T-cell (primary cell): ENCODE measurements around the gene MIOX. TPM values are rescaled to one million over a fixed set of nuclear protein-coding genes. Genes with fewer than 3 reads are reported as not detected.

Experiments
- ATAC-seq, 4 experiments: fragments of 200-7000 bp in 3 of 4; fragments of 150-1000 bp in 1 of 4; cut with Tn5 transposase; replicated peaks in 1 of 4; 1 replicate in 3 of 4; 2 replicates in 1 of 4; pipeline ENCODE4 v1.10.0; 2021; ENCODE audit warnings: moderate library complexity in 3 of 4, mild to moderate bottlenecking in 2 of 4, moderate number of reproducible peaks in 1 of 4
- CTCF ChIA-PET, 2 donors: fragments of 300-600 bp; sonication (Branson Sonifier 250); formaldehyde crosslinking; loops; one replicate each; lab custom pipeline; 2022; ENCODE audit warnings: antibody characterized with exemption in 2 of 2; lab: Charles Lee
- POLR2A ChIA-PET, 2 donors: fragments of 300-600 bp; sonication (Branson Sonifier 250); formaldehyde crosslinking; loops; one replicate each; lab custom pipeline; 2022; ENCODE audit warnings: antibody characterized with exemption in 2 of 2; lab: Charles Lee
- DNase-seq, 35 experiments: peaks; one replicate each; pipeline versions ENCODE4 v3.0.0 to v3.0.0-alpha.2; 2013 to 2023
- H3K27ac ChIP-seq: one replicate; pipeline ENCODE4 v1.5.1; 2013; ENCODE audit warnings: low read length
- H3K27me3 ChIP-seq, 2 experiments: replicated peaks in 1 of 2; 1 replicate in 1 of 2; 2 replicates in 1 of 2; pipeline versions ENCODE4 v1.6.1 to v1.7.0; 2013; ENCODE audit warnings: low read length in 1 of 2, mixed read lengths in 1 of 2; ENCODE audit not compliant: control insufficient read depth in 2 of 2, insufficient read depth in 2 of 2; ENCODE audit errors: extremely low read depth in 1 of 2
- H3K36me3 ChIP-seq, 2 donors: 1 replicate in 1 of 2; 2 replicates in 1 of 2; pipeline versions ENCODE4 v1.6.1 to v1.7.0; 2013; ENCODE audit warnings: low read length in 1 of 2; ENCODE audit not compliant: control insufficient read depth in 2 of 2, insufficient read depth in 1 of 2; ENCODE audit errors: extremely low read depth in 1 of 2
- H3K4me1 ChIP-seq, 2 experiments: 1 replicate in 1 of 2; 2 replicates in 1 of 2; pipeline versions ENCODE4 v1.6.1 to v1.7.0; 2013; ENCODE audit warnings: low read length in 2 of 2, mixed read lengths in 1 of 2; ENCODE audit not compliant: insufficient read depth in 2 of 2, control insufficient read depth in 1 of 2; ENCODE audit errors: extremely low read depth in 1 of 2
- H3K4me3 ChIP-seq, 2 donors: 1 replicate in 1 of 2; 2 replicates in 1 of 2; pipeline versions ENCODE4 v1.5.1 to v1.7.0; 2013; ENCODE audit warnings: mild to moderate bottlenecking in 2 of 2, low read length in 1 of 2, moderate library complexity in 1 of 2; ENCODE audit not compliant: control insufficient read depth in 1 of 2; ENCODE audit errors: extremely low read depth in 1 of 2
- H3K9me3 ChIP-seq: 2 replicates; pipeline ENCODE4 v1.7.0; 2013
- H3K27ac Mint-ChIP-seq, 2 donors: one replicate each; pipeline ENCODE4 v1.8.0; 2020 to 2021; ENCODE audit warnings: mild to moderate bottlenecking in 2 of 2, mixed read lengths in 2 of 2
- H3K27me3 Mint-ChIP-seq, 2 donors: one replicate each; pipeline ENCODE4 v1.8.0; 2021 to 2022; ENCODE audit warnings: mixed read lengths in 2 of 2
- H3K36me3 Mint-ChIP-seq: one replicate; pipeline ENCODE4 v1.8.0; 2021; ENCODE audit warnings: mixed read lengths
- H3K4me1 Mint-ChIP-seq, 3 donors: one replicate each; pipeline ENCODE4 v1.8.0; 2020 to 2022; ENCODE audit warnings: mixed read lengths in 3 of 3, mild to moderate bottlenecking in 1 of 3
- H3K4me3 Mint-ChIP-seq, 3 donors: one replicate each; pipeline ENCODE4 v1.8.0; 2020 to 2022; ENCODE audit warnings: mild to moderate bottlenecking in 3 of 3, mixed read lengths in 3 of 3, moderate library complexity in 3 of 3
- H3K9me3 Mint-ChIP-seq, 3 donors: one replicate each; pipeline ENCODE4 v1.8.0; 2020 to 2022; ENCODE audit warnings: mixed read lengths in 3 of 3
- WGBS: methylation state at CpG from one replicate; pipeline ENCODE4 v1.1.5; 2013; ENCODE audit warnings: missing lambda C conversion rate; ENCODE audit not compliant: insufficient coverage; 5-methylcytosine and 5-hydroxymethylcytosine counted together
- total RNA-seq, 35 experiments: library from RNA in 6 of 35; stranded (reverse) in 6 of 35; fragments of 120-200 nt in 1 of 35; gene quantifications; one replicate each; pipeline versions ENCODE4 v1.2.1 to v1.2.4 and lab custom pipeline; 2013 to 2026

Gene MIOX
- total RNA-seq, 5 donors from 2014 or later (not counting 1 experiment from before 2014, with no cell fraction given): 0.36 to 0.70 (median 0.54) TPM; not detected in 1

GRCh38 chr22:50440544-50441249, 46.0 kb upstream of the MIOX start:
- peaks cover 4 to 57% of the 10 kb centered on the region in 2 donors for H3K36me3 ChIP-seq

GRCh38 chr22:50441428-50441993, 45.1 kb upstream of the MIOX start:
- no peak for DNase-seq
- H3K4me1 Mint-ChIP-seq: peaks cover 13 to 22% (median 21%) of the 10 kb centered on the region in 3 donors
- CTCF ChIA-PET: no interaction called here
- no peak for ATAC-seq
- H3K27me3 ChIP-seq: no peaks in the 10 kb centered on the region
- H3K9me3 Mint-ChIP-seq: no peaks in the 10 kb centered on the region
- POLR2A ChIA-PET: no interaction called here
- no peak overlapping the region for H3K4me3 Mint-ChIP-seq
- H3K36me3 ChIP-seq: peaks cover 4 to 57% of the 10 kb centered on the region in 2 donors
- WGBS: 90% methylated on average over 15 of the region's 17 CpGs
- H3K4me1 ChIP-seq: peaks cover 8 to 37% of the 10 kb centered on the region in 2 experiments
- H3K27ac Mint-ChIP-seq: peak overlapping the region in 1 of 2 donors; percentile 58
- H3K36me3 Mint-ChIP-seq: peaks cover 3% of the 10 kb centered on the region
- no peak overlapping the region for H3K27ac ChIP-seq
- H3K9me3 ChIP-seq: no peaks in the 10 kb centered on the region
- H3K4me3 ChIP-seq: no peak overlapping the region
- no peaks in the 10 kb centered on the region for H3K27me3 Mint-ChIP-seq

More at GRCh38 chr22:50440544-50441249, 46.0 kb upstream of the MIOX start:
- peaks cover 2 to 29% of the 10 kb centered on the region in 2 experiments for H3K4me1 ChIP-seq
- Mint-ChIP-seq H3K4me1 (peaks cover 9 to 19% (median 18%) of the 10 kb centered on the region in 3 donors), H3K36me3 (peaks cover 3% of the 10 kb centered on the region), H3K27me3 (no peaks in the 10 kb centered on the region), H3K4me3 (no peak overlapping the region), H3K9me3 (no peaks in the 10 kb centered on the region), H3K27ac (no peak overlapping the region)
- no peak overlapping the region for H3K27ac ChIP-seq
- ATAC-seq (no peak), DNase-seq (no peak)
- no peaks in the 10 kb centered on the region for H3K9me3 ChIP-seq
- POLR2A ChIA-PET: interaction anchor here in 1 of 2 donors (0.6 kb wide), 1 partner anchor 87 kb away, joined by 6 read pairs; no protein-coding TSS in a partner anchor
- CTCF ChIA-PET: no interaction called here
- no peak overlapping the region for H3K4me3 ChIP-seq
- H3K27me3 ChIP-seq: no peaks in the 10 kb centered on the region
- 95% methylated on average over 20 of the region's 26 CpGs for WGBS

GRCh38 chr22:50443197-50443596, 43.5 kb upstream of the MIOX start:
- POLR2A ChIA-PET: no interaction called here
- 64% methylated on average over 11 of the region's 15 CpGs for WGBS
- H3K9me3 ChIP-seq: no peaks in the 10 kb centered on the region
- peak overlapping the region; percentile 61 to 84 for H3K27ac Mint-ChIP-seq
- peak in 2 of 35 experiments; percentile 21 to 28 for DNase-seq
- H3K27me3 Mint-ChIP-seq: no peaks in the 10 kb centered on the region
- no peaks in the 10 kb centered on the region for H3K27me3 ChIP-seq
- H3K36me3 ChIP-seq: peaks cover 10 to 56% of the 10 kb centered on the region in 2 donors
- ATAC-seq: peak in 3 of 4 experiments; percentile 9 to 17 (median 11)
- no peak overlapping the region for H3K4me3 ChIP-seq
- CTCF ChIA-PET: no interaction called here
- H3K27ac ChIP-seq: peak overlapping the region; percentile 28
- peaks cover 13 to 22% (median 21%) of the 10 kb centered on the region in 3 donors for H3K4me1 Mint-ChIP-seq
- peaks cover 5% of the 10 kb centered on the region for H3K36me3 Mint-ChIP-seq
- no peaks in the 10 kb centered on the region for H3K9me3 Mint-ChIP-seq
- peak overlapping the region in 1 of 3 donors; percentile 17 for H3K4me3 Mint-ChIP-seq
- H3K4me1 ChIP-seq: peaks cover 8 to 47% of the 10 kb centered on the region in 2 experiments

GRCh38 chr22:50443801-50444625, 42.6 kb upstream of the MIOX start:
- H3K4me1 Mint-ChIP-seq: peaks cover 13 to 26% (median 24%) of the 10 kb centered on the region in 3 donors
- peaks cover 8 to 51% of the 10 kb centered on the region in 2 experiments for H3K4me1 ChIP-seq

GRCh38 chr22:50444663-50445062, 42.0 kb upstream of the MIOX start:
- no peaks in the 10 kb centered on the region for H3K9me3 Mint-ChIP-seq
- H3K27ac Mint-ChIP-seq: peak overlapping the region; percentile 72 to 79
- Histone ChIP-seq H3K4me3 (no peak overlapping the region), H3K9me3 (no peaks in the 10 kb centered on the region), H3K36me3 (peaks cover 14 to 48% of the 10 kb centered on the region in 2 donors), H3K27ac (peak overlapping the region; percentile 43), H3K27me3 (no peaks in the 10 kb centered on the region), H3K4me1 (peaks cover 8 to 52% of the 10 kb centered on the region in 2 experiments)
- ChIA-PET POLR2A (no interaction called here), CTCF (no interaction called here)
- WGBS: no CpG with 5 or more reads among the region's 5 CpGs
- peaks cover 14% of the 10 kb centered on the region for H3K36me3 Mint-ChIP-seq
- H3K4me1 Mint-ChIP-seq: peaks cover 18 to 27% (median 26%) of the 10 kb centered on the region in 3 donors
- DNase-seq: no peak
- no peaks in the 10 kb centered on the region for H3K27me3 Mint-ChIP-seq
- no peak for ATAC-seq
- H3K4me3 Mint-ChIP-seq: peak overlapping the region in 1 of 3 donors; percentile 52

More at GRCh38 chr22:50443801-50444625, 42.6 kb upstream of the MIOX start:
- H3K9me3 ChIP-seq: no peaks in the 10 kb centered on the region
- ATAC-seq (no peak), DNase-seq (no peak)
- Mint-ChIP-seq H3K27me3 (no peaks in the 10 kb centered on the region), H3K9me3 (no peaks in the 10 kb centered on the region), H3K36me3 (peaks cover 11% of the 10 kb centered on the region), H3K27ac (peak overlapping the region; percentile 36 to 79), H3K4me3 (peak overlapping the region in 1 of 3 donors; percentile 17)
- no peaks in the 10 kb centered on the region for H3K27me3 ChIP-seq
- peaks cover 9 to 53% of the 10 kb centered on the region in 2 donors for H3K36me3 ChIP-seq
- POLR2A ChIA-PET: no interaction called here
- peak overlapping the region; percentile 43 for H3K27ac ChIP-seq
- H3K4me3 ChIP-seq: no peak overlapping the region
- WGBS: 80% methylated on average over 9 of the region's 28 CpGs
- CTCF ChIA-PET: no interaction called here
